ENCODE results near the gene CDH23. TPM values are rescaled to one million over a fixed set of nuclear protein-coding genes. Genes with fewer than 3 reads are reported as not detected.

The CDH23 gene
- total and polyA plus RNA-seq, 10 of the 15 experiments (the other 5 are each of a cell fraction or from before 2014, with no cell fraction given): 0.09 to 0.40 (median 0.15) TPM; not detected in 1

DNA sequence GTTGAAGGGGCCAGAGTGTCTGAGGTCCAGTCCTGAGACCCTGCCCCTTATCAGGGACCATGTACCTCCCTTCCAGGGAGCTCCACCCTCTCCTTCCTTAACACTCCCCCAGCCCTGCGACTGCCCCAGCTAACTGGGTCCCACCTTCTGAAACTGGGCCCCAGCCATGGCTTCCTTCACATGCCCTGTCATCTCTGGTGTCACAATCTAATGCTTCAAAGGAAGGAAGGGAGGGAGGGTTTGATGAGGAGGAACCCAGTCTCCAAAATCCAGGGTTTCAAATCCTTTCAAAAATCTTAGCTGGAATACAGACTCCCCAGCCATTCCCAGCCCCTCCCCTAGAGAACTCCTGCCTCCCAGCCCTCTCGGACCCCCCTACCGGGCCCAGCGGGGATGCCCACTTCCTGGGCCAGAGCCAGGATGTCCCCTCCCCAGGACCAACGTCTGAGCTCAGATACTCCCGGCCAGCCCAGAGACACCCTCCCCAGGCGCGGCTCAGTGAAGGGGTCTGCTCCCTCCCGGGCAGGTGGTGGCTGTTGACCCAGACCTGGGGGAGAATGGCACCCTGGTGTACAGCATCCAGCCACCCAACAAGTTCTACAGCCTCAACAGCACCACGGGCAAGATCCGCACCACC is 304.9 kb downstream of the CDH23 start (continued):
- no peak for TF ChIP-seq SREBF1 (IDR thresholded peaks at IDR 0.05; ENCODE audit: low read length)
- no peak for TF ChIP-seq WRNIP1 (IDR thresholded peaks at IDR 0.05; ENCODE audit: borderline replicate concordance, low read depth, low read length)
- no peak for TF ChIP-seq NFYB (IDR thresholded peaks at IDR 0.05; ENCODE audit: insufficient read depth, low read depth, low read length)
- TF ChIP-seq, protein P1, sequence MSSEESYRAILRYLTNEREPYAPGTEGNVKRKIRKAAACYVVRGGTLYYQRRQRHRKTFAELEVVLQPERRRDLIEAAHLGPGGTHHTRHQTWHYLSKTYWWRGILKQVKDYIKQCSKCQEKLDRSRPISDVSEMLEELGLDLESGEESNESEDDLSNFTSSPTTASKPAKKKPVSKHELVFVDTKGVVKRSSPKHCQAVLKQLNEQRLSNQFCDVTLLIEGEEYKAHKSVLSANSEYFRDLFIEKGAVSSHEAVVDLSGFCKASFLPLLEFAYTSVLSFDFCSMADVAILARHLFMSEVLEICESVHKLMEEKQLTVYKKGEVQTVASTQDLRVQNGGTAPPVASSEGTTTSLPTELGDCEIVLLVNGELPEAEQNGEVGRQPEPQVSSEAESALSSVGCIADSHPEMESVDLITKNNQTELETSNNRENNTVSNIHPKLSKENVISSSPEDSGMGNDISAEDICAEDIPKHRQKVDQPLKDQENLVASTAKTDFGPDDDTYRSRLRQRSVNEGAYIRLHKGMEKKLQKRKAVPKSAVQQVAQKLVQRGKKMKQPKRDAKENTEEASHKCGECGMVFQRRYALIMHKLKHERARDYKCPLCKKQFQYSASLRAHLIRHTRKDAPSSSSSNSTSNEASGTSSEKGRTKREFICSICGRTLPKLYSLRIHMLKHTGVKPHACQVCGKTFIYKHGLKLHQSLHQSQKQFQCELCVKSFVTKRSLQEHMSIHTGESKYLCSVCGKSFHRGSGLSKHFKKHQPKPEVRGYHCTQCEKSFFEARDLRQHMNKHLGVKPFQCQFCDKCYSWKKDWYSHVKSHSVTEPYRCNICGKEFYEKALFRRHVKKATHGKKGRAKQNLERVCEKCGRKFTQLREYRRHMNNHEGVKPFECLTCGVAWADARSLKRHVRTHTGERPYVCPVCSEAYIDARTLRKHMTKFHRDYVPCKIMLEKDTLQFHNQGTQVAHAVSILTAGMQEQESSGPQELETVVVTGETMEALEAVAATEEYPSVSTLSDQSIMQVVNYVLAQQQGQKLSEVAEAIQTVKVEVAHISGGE (CRISPR knock-in tag; IDR thresholded peaks at IDR 0.05): no peak
- no peak for TF ChIP-seq EP300 (IDR thresholded peaks at IDR 0.05; ENCODE audit: borderline replicate concordance in 1 of 2, control insufficient read depth in 1 of 2, low read depth in 2 of 2, low read length in 2 of 2)
- no peak for TF ChIP-seq ZNF622 (IDR thresholded peaks at IDR 0.05)
- no peak for TF ChIP-seq PML (IDR thresholded peaks at IDR 0.05; ENCODE audit: low read length)
- TF ChIP-seq EED (IDR thresholded peaks at IDR 0.05; ENCODE audit: low read depth): no peak

DNA sequence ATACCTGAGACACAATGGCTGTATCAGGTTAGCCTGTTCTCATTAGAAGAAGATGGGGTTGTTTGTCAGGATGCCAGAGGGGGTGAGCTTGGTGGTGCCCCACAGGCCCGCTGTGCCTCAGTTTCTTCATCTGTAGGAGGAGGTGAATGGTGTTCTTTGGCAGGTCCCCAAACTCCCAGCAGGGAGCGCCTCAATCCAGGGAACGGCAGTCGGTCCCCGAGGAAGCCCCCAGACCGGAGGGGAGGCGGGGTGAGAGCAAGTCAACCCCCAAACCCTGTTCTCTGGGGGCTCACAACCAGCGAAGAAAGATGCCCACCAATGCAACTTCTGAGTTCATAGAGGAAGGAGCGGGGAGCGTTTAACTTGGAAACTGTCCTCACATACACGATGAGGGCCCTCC is 306.9 kb downstream of the CDH23 start:
- no peak for FAIRE-seq
- POLR2A ChIA-PET: no interaction called here

More for the DNA sequence above, 306.9 kb downstream of the CDH23 start:
- WGBS (ENCODE audit: insufficient coverage, insufficient replicate concordance, low lambda C conversion rate, missing lambda C conversion rate): 71% methylated on average over 11 of the region's 11 CpGs
- no peak overlapping the region for H2AFZ ChIP-seq (ENCODE audit: control insufficient read depth, low read depth, low read length)
- H3K9me3 ChIP-seq (replicated peaks; ENCODE audit: control insufficient read depth, insufficient read depth, low read length): no peaks in the 10 kb centered on the region
- ATAC-seq: no peak
- no TSS peak for BruUV-seq (replicated peaks)
- ChIA-PET RAD21 (ENCODE audit: unreplicated experiment) (interaction anchor here (3.1 kb wide), 1 partner anchor 69 kb away, joined by 13 read pairs; the partner anchor contains the start of gene VSIR), CTCF (interaction anchor here (0.9 to 6.3 kb wide), 2 partner anchors 7 to 388 kb away, joined by 4 to 116 read pairs; no protein-coding TSS in a partner anchor), SMC1A (ENCODE audit: uncharacterized antibody, unreplicated experiment) (no interaction called here)
- no peak overlapping the region for H3K4me2 ChIP-seq (ENCODE audit: control insufficient read depth, insufficient read depth)
- DNase-seq (ENCODE audit: low read depth, low spot score): no peak
- no peak overlapping the region for H3K4me3 ChIP-seq
- intact Hi-C loops (cut with micrococcal nuclease; ENCODE audit: unreplicated experiment) (no loop called here), in situ Hi-C loops (cut with MboI) (loop anchor here (5.0 to 10.0 kb wide), 2 partner anchors 319 to 391 kb away; no protein-coding TSS in a partner anchor)
- TF ChIP-seq SRF (IDR thresholded peaks at IDR 0.05; ENCODE audit: low read depth in 2 of 2, low read length in 2 of 2): no peak
- TF ChIP-seq, protein P2, sequence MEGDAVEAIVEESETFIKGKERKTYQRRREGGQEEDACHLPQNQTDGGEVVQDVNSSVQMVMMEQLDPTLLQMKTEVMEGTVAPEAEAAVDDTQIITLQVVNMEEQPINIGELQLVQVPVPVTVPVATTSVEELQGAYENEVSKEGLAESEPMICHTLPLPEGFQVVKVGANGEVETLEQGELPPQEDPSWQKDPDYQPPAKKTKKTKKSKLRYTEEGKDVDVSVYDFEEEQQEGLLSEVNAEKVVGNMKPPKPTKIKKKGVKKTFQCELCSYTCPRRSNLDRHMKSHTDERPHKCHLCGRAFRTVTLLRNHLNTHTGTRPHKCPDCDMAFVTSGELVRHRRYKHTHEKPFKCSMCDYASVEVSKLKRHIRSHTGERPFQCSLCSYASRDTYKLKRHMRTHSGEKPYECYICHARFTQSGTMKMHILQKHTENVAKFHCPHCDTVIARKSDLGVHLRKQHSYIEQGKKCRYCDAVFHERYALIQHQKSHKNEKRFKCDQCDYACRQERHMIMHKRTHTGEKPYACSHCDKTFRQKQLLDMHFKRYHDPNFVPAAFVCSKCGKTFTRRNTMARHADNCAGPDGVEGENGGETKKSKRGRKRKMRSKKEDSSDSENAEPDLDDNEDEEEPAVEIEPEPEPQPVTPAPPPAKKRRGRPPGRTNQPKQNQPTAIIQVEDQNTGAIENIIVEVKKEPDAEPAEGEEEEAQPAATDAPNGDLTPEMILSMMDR (IDR thresholded peaks at IDR 0.05 in 2 of 3, conservative IDR thresholded peaks at IDR 0.05 in 1 of 3; ENCODE audit: control insufficient read depth in 2 of 3, extremely low read depth in 1 of 3, insufficient read depth in 1 of 3, low read depth in 3 of 3, low read length in 3 of 3): peak in 1 of 3 experiments; percentile 20; a peak in 1 of 6 replicates
- H4K20me1 ChIP-seq (ENCODE audit: control insufficient read depth, insufficient read depth): no peaks in the 10 kb centered on the region
- H3K9ac ChIP-seq (ENCODE audit: control insufficient read depth, insufficient read depth, low read length): no peak overlapping the region
- no peaks in the 10 kb centered on the region for H3K79me2 ChIP-seq (ENCODE audit: control insufficient read depth, insufficient read depth, low read length)
- H3K4me1 ChIP-seq (ENCODE audit: control insufficient read depth, insufficient read depth, low read length): peaks cover 8% of the 10 kb centered on the region
- H3K27me3 ChIP-seq (replicated peaks in 1 of 2; ENCODE audit: control insufficient read depth in 2 of 2, insufficient read depth in 2 of 2, low read length in 1 of 2): no peaks in the 10 kb centered on the region; a peak in 1 of 4 replicates
- H3K36me3 ChIP-seq (ENCODE audit: control insufficient read depth in 2 of 2, insufficient read depth in 2 of 2, low read length in 1 of 2): no peaks in the 10 kb centered on the region
- no peak overlapping the region for H3K27ac ChIP-seq (ENCODE audit: control insufficient read depth, insufficient read depth)

All from GM12878 (cell line).